H9 (cell line): ENCODE results near the gene RFWD3. TPM values are rescaled to one million over a fixed set of nuclear protein-coding genes. Genes with fewer than 3 reads are reported as not detected.

Experiments
- DNase-seq: peaks from one replicate; pipeline ENCODE4 v3.0.0-alpha.2; 2017
- H2AFZ ChIP-seq: one replicate; pipeline ENCODE4 v1.6.1; 2013; ENCODE audit warnings: mild to moderate bottlenecking, low read length, control low read depth, moderate library complexity
- H2AK5ac ChIP-seq: 2 replicates; pipeline ENCODE4 v1.6.1; 2013; ENCODE audit warnings: low read length, control low read depth, mixed read lengths; ENCODE audit not compliant: insufficient read length
- H2BK120ac ChIP-seq: one replicate; pipeline ENCODE4 v1.6.1; 2013; ENCODE audit warnings: low read depth, mild to moderate bottlenecking, low read length, control low read depth, inconsistent platforms; ENCODE audit not compliant: poor library complexity, severe bottlenecking
- H2BK12ac ChIP-seq: 2 replicates; pipeline ENCODE4 v1.6.1; 2013; ENCODE audit warnings: low read length, control low read depth, mixed read lengths, low read depth; ENCODE audit not compliant: insufficient read length
- H2BK15ac ChIP-seq: 2 replicates; pipeline ENCODE4 v1.6.1; 2013; ENCODE audit warnings: low read depth, low read length, control low read depth
- H2BK20ac ChIP-seq: one replicate; pipeline ENCODE4 v1.6.1; 2013; ENCODE audit warnings: low read depth, mild to moderate bottlenecking, low read length, control low read depth, inconsistent platforms; ENCODE audit not compliant: poor library complexity, severe bottlenecking
- H2BK5ac ChIP-seq: 2 replicates; pipeline ENCODE4 v1.6.1; 2013; ENCODE audit warnings: low read length, control low read depth, mixed read lengths; ENCODE audit not compliant: insufficient read length
- H3K14ac ChIP-seq: 2 replicates; pipeline ENCODE4 v1.6.1; 2013; ENCODE audit warnings: low read length, control low read depth; ENCODE audit not compliant: insufficient read depth
- H3K18ac ChIP-seq: 2 replicates; pipeline ENCODE4 v1.6.1; 2013; ENCODE audit warnings: low read depth, mild to moderate bottlenecking, mixed read lengths, low read length, control low read depth; ENCODE audit not compliant: insufficient read length
- H3K23ac ChIP-seq: 2 replicates; pipeline ENCODE4 v1.6.1; 2013; ENCODE audit warnings: low read length, control low read depth, mixed read lengths, low read depth; ENCODE audit not compliant: insufficient read length
- H3K23me2 ChIP-seq: 2 replicates; pipeline ENCODE4 v1.6.1; 2013; ENCODE audit warnings: low read depth, mild to moderate bottlenecking, mixed read lengths, low read length, control low read depth; ENCODE audit not compliant: insufficient read length, poor library complexity, severe bottlenecking
- H3K27ac ChIP-seq: 2 replicates; pipeline ENCODE4 v1.5.1; 2013; ENCODE audit warnings: low read length, control low read depth, mixed read lengths, low read depth; ENCODE audit not compliant: insufficient read length
- H3K27me3 ChIP-seq: 2 replicates; pipeline ENCODE4 v1.6.1; 2013; ENCODE audit warnings: low read length, control low read depth, inconsistent platforms; ENCODE audit not compliant: insufficient read depth
- H3K4ac ChIP-seq: 2 replicates; pipeline ENCODE4 v1.6.1; 2013; ENCODE audit warnings: low read depth, mild to moderate bottlenecking, control low read depth, inconsistent platforms, low read length, moderate library complexity
- H3K4me1 ChIP-seq: 2 replicates; pipeline ENCODE4 v1.6.1; 2013; ENCODE audit warnings: low read length, control low read depth, inconsistent platforms; ENCODE audit not compliant: insufficient read depth
- H3K4me2 ChIP-seq: 2 replicates; pipeline ENCODE4 v1.6.1; 2013; ENCODE audit warnings: low read length, control low read depth, mixed read lengths; ENCODE audit not compliant: insufficient read length, insufficient read depth
- H3K56ac ChIP-seq: 2 replicates; pipeline ENCODE4 v1.6.1; 2013; ENCODE audit warnings: low read depth, mild to moderate bottlenecking, mixed read lengths, low read length, control low read depth; ENCODE audit not compliant: insufficient read length
- H3K79me1 ChIP-seq: 2 replicates; pipeline ENCODE4 v1.6.1; 2013; ENCODE audit warnings: low read depth, mild to moderate bottlenecking, moderate library complexity, low read length, control low read depth, inconsistent platforms; ENCODE audit not compliant: insufficient read depth, poor library complexity, severe bottlenecking
- H3K79me2 ChIP-seq: 2 replicates; pipeline ENCODE4 v1.6.1; 2013; ENCODE audit warnings: low read length, control low read depth, inconsistent platforms; ENCODE audit not compliant: insufficient read depth
- H3K9ac ChIP-seq: 2 replicates; pipeline ENCODE4 v1.6.1; 2013; ENCODE audit warnings: low read length, control low read depth, mixed read lengths; ENCODE audit not compliant: insufficient read length; ENCODE audit errors: extremely low read depth
- H3K9me3 ChIP-seq: one replicate; pipeline ENCODE4 v1.6.1; 2013; ENCODE audit warnings: low read depth, low read length, inconsistent platforms; ENCODE audit not compliant: control insufficient read depth
- H3T11ph ChIP-seq: one replicate; pipeline ENCODE4 v1.6.1; 2013; ENCODE audit warnings: mild to moderate bottlenecking, low read length, control low read depth, inconsistent platforms
- H4K20me1 ChIP-seq: one replicate; pipeline ENCODE4 v1.6.1; 2013; ENCODE audit not compliant: control insufficient read depth, insufficient read length, insufficient read depth
- H4K5ac ChIP-seq: 2 replicates; pipeline ENCODE4 v1.6.1; 2013; ENCODE audit warnings: low read depth, mild to moderate bottlenecking, mixed read lengths, low read length, control low read depth; ENCODE audit not compliant: insufficient read length
- H4K8ac ChIP-seq: replicated peaks from 2 replicates; pipeline ENCODE4 v1.6.1; 2013; ENCODE audit warnings: low read length, control low read depth, mixed read lengths, low read depth; ENCODE audit not compliant: insufficient read length
- H4K91ac ChIP-seq: 2 replicates; pipeline ENCODE4 v1.6.1; 2013; ENCODE audit warnings: low read depth, mild to moderate bottlenecking, moderate library complexity, mixed read lengths, low read length, control low read depth; ENCODE audit not compliant: insufficient read length
- H3K27ac Mint-ChIP-seq, 3 experiments: 2 replicates in 2 of 3; 3 replicates in 1 of 3; pipeline ENCODE4 v1.8.0; 2020 to 2021; ENCODE audit warnings: mixed read lengths in 3 of 3, mild to moderate bottlenecking in 1 of 3, moderate library complexity in 1 of 3
- H3K27me3 Mint-ChIP-seq: 2 replicates; pipeline ENCODE4 v1.8.0; 2021; ENCODE audit warnings: low read depth, mild to moderate bottlenecking, moderate library complexity, mixed read lengths
- H3K36me3 Mint-ChIP-seq, 3 experiments: 2 replicates in 2 of 3; 3 replicates in 1 of 3; pipeline ENCODE4 v1.8.0; 2020 to 2021; ENCODE audit warnings: low read depth in 3 of 3, mixed read lengths in 3 of 3; ENCODE audit not compliant: insufficient read depth in 1 of 3
- H3K4me1 Mint-ChIP-seq, 2 experiments: 2 replicates each; pipeline ENCODE4 v1.8.0; 2020; ENCODE audit warnings: mixed read lengths in 2 of 2
- H3K4me3 Mint-ChIP-seq, 2 experiments: 2 replicates in 1 of 2; 3 replicates in 1 of 2; pipeline ENCODE4 v1.8.0; 2020 to 2021; ENCODE audit warnings: mild to moderate bottlenecking in 2 of 2, mixed read lengths in 2 of 2, moderate library complexity in 1 of 2
- H3K9me3 Mint-ChIP-seq, 2 experiments: 2 replicates in 1 of 2; 3 replicates in 1 of 2; pipeline ENCODE4 v1.8.0; 2020; ENCODE audit warnings: mild to moderate bottlenecking in 2 of 2, mixed read lengths in 2 of 2, moderate library complexity in 1 of 2
- CTCF ChIP-seq: fragments of 200-600 bp; sonication (generic); conservative IDR thresholded peaks from 3 replicates; pipeline ENCODE4 v1.8.0; 2021; ENCODE audit warnings: antibody characterized with exemption, mild to moderate bottlenecking
- WGBS: extraction: QIAGEN DNeasy Blood & Tissue Kit; methylation state at CpG from one replicate; pipeline ENCODE4 v1.1.7; 2013; ENCODE audit warnings: missing lambda C conversion rate, low lambda C conversion rate, mixed read lengths; ENCODE audit not compliant: insufficient read length; ENCODE audit errors: extremely low coverage; 5-methylcytosine and 5-hydroxymethylcytosine counted together
- total RNA-seq: library from RNA; stranded (reverse); gene quantifications from 2 replicates; pipeline ENCODE4 v1.2.1, GENCODE V29; 2021

The RFWD3 gene
- total RNA-seq, 1 experiment from 2014 or later, result 114 TPM

GRCh38 chr16:74679983-74680382 is 13.3 kb upstream of the RFWD3 start:
- H3K79me1 ChIP-seq, result no peaks in the 10 kb centered on the region
- H3K27ac ChIP-seq, result no peak overlapping the region
- peaks cover 7% of the 10 kb centered on the region for H3K27me3 Mint-ChIP-seq
- no peaks in the 10 kb centered on the region; a peak in 1 of 7 replicates for H3K36me3 Mint-ChIP-seq
- no peak overlapping the region for H3K4me3 Mint-ChIP-seq
- H4K8ac ChIP-seq, result no peak overlapping the region
- no peak overlapping the region for H4K5ac ChIP-seq
- no peak overlapping the region for H3K27ac Mint-ChIP-seq
- H3K9me3 Mint-ChIP-seq, result no peaks in the 10 kb centered on the region
- H3K18ac ChIP-seq, result no peak overlapping the region
- no peak overlapping the region for H4K91ac ChIP-seq
- no peak overlapping the region for H3T11ph ChIP-seq
- no peak for DNase-seq
- H3K56ac ChIP-seq, result no peak overlapping the region
- no peak overlapping the region for H2AK5ac ChIP-seq
- H3K4me1 ChIP-seq, result no peaks in the 10 kb centered on the region
- no peak overlapping the region for H3K14ac ChIP-seq
- H3K27me3 ChIP-seq, result no peaks in the 10 kb centered on the region
- H2BK20ac ChIP-seq, result no peak overlapping the region
- H3K9me3 ChIP-seq, result no peaks in the 10 kb centered on the region
- peaks cover 8 to 13% of the 10 kb centered on the region in 2 experiments for H3K4me1 Mint-ChIP-seq
- no peak overlapping the region for H2BK120ac ChIP-seq
- H3K23ac ChIP-seq, result no peak overlapping the region
- no peak overlapping the region for H2AFZ ChIP-seq
- H3K4ac ChIP-seq, result no peak overlapping the region
- TF ChIP-seq CTCF, result no peak
- H2BK5ac ChIP-seq, result no peak overlapping the region
- H2BK12ac ChIP-seq, result no peak overlapping the region
- H3K23me2 ChIP-seq, result no peaks in the 10 kb centered on the region
- no CpG with 5 or more reads among the region's 2 CpGs for WGBS
- no peaks in the 10 kb centered on the region for H4K20me1 ChIP-seq
- no peak overlapping the region for H2BK15ac ChIP-seq
- no peak overlapping the region for H3K9ac ChIP-seq
- H3K4me2 ChIP-seq, result no peak overlapping the region
- no peaks in the 10 kb centered on the region for H3K79me2 ChIP-seq
